ENCODE measurements around the gene SVBP.

SVBP gene

DNA sequence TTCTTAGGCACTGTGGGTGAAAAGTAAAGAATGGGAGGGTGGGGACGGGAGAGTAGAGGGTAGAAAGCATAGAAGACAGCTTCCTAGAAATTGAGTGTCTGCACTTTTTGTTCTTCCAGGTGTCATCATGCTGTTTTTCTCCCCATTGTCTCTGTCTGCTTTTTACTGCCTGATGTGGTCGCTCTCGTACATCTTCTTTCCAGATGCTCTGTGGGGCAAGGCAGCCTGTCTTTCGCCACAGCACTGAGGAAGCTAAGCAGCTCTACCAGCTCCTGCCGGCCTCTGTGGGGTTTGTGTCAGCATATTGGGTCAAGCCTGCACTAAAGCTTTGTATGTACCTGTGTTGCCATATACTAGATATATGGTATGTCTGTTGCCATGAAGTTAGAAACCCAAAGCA is 19.2 kb downstream of the SVBP start:
- DNase-seq = no peak

GRCh38 chr1:42797414-42797813 is 19.8 kb downstream of the SVBP start:
- no peak for DNase-seq

GRCh38 chr1:42793824-42794223 is 23.4 kb downstream of the SVBP start:
- DNase-seq = no peak

DNA sequence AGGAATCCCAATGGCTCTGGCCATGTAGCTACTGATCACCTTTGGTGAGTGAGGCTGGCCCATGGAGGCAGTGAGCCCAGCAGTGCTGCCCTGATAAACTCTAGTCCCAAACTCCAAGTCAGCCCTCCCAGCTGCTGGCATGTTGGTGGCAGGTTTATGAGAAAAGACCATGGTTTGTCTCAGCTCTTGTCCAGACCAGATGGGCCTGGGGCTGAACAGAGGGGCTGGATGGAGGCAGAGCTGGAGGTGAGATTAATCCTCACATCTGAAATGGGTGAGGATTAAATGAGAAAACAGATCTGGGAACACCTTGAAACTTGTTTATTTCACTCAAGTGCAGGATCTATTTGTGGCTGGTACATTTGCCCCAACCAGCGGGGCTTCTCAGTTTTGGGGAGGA is 29.2 kb downstream of the SVBP start:
- no peak for DNase-seq

DNA sequence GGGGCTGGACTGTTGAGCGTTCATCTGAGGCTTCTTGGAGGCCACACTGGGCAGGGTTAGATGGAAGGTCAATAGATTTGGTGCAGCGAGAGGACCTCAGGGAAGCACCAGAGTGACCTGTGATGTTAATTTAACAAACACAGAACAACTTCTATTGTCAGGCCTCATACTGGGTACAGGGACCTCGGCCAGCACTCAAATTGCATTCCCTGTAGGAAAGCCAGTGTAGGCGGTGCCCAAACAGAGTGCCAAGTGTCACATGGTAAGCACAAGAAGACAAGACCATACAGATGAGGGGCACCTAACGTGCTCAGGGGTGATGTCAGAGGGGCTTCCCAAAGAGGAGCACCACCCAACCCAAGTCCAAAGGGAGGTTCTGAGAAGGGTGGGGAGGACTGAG is 31.1 kb downstream of the SVBP start:
- no peak for DNase-seq

- peak; percentile 14 for DNase-seq
Observed at GRCh38 chr1:42784946-42785693, 32.1 kb downstream of the SVBP start, which contains the start of gene TMEM269. Gene TMEM269, plus strand, starts transcription at chr1:42784991. Its CDS starts 4,903 bp downstream, at chr1:42789894.

- no peak for DNase-seq
Observed at GRCh38 chr1:42784547-42784945, 32.7 kb downstream of the SVBP start.

GRCh38 chr1:42783092-42783491 is 34.1 kb downstream of the SVBP start:
- no peak for DNase-seq

DNA sequence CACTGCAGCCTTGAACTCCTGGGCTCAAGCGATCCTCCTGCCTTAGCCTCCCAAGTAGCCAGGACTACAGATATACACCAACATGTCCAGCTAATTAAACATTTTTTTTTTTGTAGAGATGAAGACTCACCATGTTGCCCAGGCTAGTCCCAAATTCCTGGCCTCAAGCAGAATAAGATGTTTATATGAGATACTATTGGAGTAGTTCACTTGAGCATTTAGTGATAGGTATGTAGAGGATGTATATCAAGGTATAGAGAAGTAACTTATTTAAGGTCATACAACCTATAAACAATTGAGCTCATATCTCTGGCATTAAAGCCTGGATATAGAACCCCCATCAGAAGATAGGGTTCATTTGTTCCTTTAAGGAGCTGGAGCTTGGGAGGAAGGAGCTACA is 37.0 kb downstream of the SVBP start:
- DNase-seq = no peak

GRCh38 chr1:42779725-42780124 is 37.5 kb downstream of the SVBP start:
- DNase-seq = no peak

DNA sequence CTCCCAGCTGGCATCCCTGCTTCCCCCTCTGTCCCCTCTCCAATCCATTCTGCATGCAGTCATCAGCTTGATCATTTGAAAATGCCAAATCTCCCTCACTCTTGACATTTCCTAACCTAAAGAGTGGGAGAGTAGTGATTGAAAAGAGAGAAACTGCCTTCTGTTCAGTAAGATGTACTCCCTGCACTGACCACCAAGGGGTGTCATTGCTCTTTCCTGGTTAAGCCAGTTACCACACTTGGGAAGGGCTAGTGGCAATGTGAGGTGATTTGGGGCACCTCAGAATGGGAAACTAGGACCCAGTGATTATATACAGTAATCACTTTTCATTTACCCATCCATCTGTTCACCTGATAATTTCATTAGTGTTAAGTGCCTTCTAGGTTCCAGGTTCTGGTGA is 39.3 kb downstream of the SVBP start:
- DNase-seq = peak; percentile 15

DNA sequence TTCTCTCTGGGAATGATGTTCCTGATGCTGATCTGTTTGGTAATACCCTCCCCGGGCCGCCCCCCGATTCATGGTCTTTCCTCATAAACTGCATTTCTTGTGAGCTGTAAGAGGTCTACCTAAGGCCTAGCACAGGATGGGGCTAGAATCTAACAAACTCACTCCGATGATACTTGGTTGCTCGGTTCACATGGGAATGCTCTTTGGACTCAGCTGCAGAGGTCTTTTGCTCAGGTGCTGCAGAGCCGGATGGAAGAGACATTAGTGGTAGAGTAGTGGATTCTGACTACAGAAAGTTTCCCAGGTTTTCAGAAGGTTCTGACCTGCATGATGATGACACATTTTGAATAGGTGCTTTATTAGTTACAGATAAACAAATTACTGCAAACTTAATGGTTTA is 40.7 kb downstream of the SVBP start:
- no peak for DNase-seq

- no peak for DNase-seq
Observed at GRCh38 chr1:42774928-42775526, 42.2 kb downstream of the SVBP start.

DNA sequence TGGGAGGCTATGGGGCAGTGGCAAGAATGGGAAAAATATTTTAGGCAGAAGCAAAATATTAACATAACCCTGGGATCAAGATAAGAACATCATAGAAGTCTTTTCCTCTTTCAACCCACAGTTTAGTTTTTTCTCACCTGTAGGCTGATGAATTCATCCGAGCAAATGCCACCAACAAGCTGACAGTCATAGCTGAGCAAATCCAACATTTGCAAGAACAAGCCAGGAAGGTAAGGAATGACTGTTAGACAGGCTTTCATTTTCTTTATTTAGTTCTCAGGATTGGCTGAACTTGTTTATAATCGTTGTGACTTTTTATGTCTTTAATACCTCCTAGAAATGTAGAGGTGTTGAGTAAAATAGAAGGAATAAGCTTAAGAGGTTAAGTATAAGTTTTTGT is 43.8 kb downstream of the SVBP start:
- no peak for DNase-seq

- DNase-seq = no peak
Observed at GRCh38 chr1:42769811-42770210, 47.4 kb downstream of the SVBP start.

DNA sequence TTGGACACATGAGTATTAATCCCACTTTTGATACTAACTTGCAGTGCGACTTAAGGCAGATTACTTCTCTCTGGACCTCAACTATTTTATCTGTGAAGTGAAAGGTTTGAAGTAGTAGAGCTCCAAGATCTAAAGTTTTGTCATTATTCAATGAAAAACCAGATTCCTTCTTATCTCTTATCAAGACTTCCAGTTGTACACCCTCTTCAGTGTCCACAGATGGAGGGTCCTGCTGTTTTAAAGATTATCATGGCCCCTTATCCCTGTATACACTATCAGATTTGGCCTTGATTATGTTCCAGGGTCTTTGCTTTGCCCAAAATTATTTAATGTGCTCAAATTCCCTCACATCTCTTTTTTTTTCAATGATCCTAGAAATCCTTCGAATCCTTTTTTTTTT is 49.0 kb downstream of the SVBP start:
- DNase-seq = no peak

- no peak for DNase-seq
Observed at GRCh38 chr1:42767510-42768000, 49.6 kb downstream of the SVBP start.

DNA sequence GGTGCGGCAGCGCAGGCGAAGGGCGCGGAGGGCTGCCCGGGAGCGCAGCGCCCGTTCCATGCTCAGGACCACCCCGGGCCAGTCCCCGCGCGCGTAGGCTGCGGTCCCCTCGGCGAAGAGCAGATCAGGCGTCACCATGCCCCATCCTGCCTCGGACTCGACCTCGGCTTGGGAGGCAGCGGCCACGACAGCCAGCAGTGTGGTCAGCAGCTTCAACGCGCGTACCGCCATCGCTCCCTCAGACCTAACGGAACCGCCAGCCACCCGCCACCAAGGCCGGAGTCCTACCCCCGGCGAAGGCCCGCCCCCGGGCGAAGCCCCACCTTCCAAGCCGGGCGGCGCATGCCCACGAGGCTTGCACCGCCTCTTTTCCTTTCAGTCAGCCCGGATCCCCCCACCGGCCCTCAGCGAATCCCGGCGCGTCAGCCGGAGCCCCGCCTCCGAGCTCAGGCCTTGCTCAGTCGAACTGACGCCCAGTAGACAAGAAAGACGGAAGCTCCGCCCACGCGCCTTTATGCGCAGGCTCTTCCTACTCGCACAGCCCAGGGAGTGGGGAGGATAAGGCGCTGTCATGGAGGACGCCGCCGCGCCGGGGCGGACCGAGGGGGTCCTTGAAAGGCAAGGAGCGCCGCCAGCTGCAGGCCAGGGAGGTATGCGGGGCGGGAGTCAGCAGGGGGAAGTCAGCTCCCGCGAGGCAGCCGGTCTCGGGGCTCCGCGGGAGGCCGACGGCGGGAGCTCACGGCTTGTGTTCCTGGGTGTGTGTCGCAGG is 50.3 kb downstream of the SVBP start, which contains the start of the genes C1orf50 and P3H1:
Gene C1orf50 (plus strand): TSS at position 509 of the 769 bp plus-strand sequence. CDS start 63 bp downstream, at position 572.
Gene P3H1 (minus strand): TSS at position 288 of the 769 bp plus-strand sequence. CDS start 57 bp downstream, at position 231.
- DNase-seq = peak; percentile 99

DNA sequence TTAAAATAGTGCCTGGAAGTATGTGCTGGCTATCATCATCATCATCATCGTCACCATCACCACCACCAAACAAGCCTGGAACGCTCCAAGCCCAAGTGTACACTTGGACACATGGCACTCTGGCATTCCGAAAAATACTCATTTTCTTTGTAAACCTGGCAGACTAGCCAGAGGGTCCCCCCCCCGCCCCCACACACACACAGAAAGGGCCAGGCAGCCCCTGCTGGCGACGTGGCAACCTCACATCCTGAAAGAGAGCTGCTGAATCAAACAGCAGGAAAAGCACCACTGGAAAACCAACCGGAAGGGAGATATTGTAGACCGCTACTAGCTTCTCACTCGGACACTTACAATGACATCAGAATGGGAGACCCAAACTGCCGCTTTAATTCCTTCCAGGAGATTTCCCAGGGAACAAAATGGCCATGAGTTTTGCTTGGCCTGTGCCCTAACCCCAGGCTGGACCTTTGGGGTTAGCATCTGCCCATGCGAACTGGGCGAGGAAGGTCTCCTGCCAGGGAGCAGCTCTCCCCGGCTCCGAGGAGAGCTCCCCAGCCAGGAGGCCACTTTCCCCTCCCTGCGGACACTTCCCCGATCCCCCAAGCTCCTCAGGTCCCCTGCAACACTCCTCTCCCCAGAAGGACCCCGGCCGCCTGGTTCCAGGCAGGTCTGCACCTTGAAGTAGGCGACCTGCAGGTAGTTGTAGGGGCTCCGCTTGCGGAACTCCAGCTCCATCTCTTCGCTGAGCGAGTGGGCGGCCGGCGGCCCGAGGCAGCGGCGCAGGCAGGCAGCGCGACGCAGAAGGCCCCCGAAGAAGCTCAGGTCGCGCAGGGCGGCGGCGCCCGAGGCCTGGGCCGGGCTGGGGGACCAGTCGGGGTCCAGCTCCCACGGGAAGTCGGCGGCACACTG is 51.1 kb downstream of the SVBP start:
- no peak for DNase-seq

DNA sequence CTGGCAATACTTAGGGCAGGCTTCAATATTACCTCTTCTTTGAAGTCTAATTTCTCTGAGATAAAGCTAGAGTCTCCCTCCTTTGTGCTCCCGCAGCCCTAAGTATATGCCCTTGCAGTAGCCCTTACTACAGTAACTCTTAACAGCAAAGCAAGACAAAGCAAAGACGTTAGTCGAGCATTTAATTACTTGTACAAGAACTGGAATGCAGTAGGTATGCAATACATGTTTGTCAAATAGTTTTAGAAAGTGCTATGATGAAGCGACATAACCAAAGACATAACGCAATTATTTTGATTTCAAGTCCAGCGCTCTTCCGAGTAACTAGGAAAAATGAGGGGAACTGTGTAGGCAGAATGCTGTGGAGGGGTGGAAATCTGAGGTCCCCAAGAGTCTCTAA is 51.9 kb downstream of the SVBP start:
- DNase-seq = no peak

- no peak for DNase-seq
Observed at GRCh38 chr1:42762269-42762668, 54.9 kb downstream of the SVBP start.

GRCh38 chr1:42761567-42761966 is 55.6 kb downstream of the SVBP start:
- DNase-seq = no peak
